ENCODE results near the gene NWD2.

Gene NWD2

DNA sequence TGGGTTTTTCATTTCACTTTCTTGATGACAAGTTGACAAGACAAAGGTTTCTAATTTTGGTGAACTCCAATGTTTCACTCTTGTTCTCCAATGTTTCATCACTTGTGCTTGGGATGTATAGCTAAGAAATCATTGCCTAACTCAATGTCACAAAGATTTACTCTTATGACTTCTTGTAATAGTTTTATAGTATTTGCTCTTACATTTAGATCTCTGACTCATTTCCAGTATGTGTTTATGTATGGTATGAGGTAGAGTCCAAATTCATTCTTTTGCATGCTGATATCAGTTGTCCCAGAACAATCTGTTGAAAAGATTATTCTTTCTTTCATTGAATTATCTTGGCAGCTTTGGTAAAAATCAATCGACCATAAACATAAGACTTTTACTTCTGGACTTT is 12.2 kb upstream of the NWD2 start:
- Histone ChIP-seq H3K27ac (ENCODE audit: low read length) (no peak overlapping the region), H2AFZ (ENCODE audit: low read length) (no peak overlapping the region), H3K4me1 (ENCODE audit: low read length) (no peaks in the 10 kb centered on the region), H3K36me3 (replicated peaks; ENCODE audit: insufficient read depth, low read length) (no peaks in the 10 kb centered on the region), H3K9ac (ENCODE audit: low read length) (no peak overlapping the region), H4K20me1 (ENCODE audit: insufficient read depth, low read length) (no peaks in the 10 kb centered on the region), H3K4me3 (ENCODE audit: low read length) (no peak overlapping the region), H3K4me2 (ENCODE audit: low read depth, low read length) (no peak overlapping the region), H3K9me3 (replicated peaks; ENCODE audit: insufficient read depth, low read length) (no peaks in the 10 kb centered on the region), H3F3A (ENCODE audit: insufficient read depth, low read length) (no peaks in the 10 kb centered on the region), H3K9me2 (replicated peaks; ENCODE audit: insufficient read depth, low read length) (no peaks in the 10 kb centered on the region), H3K27me3 (replicated peaks; ENCODE audit: insufficient read depth, low read length) (no peaks in the 10 kb centered on the region), H3K79me2 (ENCODE audit: low read length) (no peaks in the 10 kb centered on the region)
- DNase-seq, result no peak
- TF ChIP-seq EZH2phosphoT487 (IDR thresholded peaks at IDR 0.05; ENCODE audit: low read length), result no peak
- no peak for TF ChIP-seq EZH2 (optimal IDR thresholded peaks at IDR 0.05; ENCODE audit: low read depth, low read length)
- no peak for TF ChIP-seq CTCF (IDR thresholded peaks at IDR 0.05; ENCODE audit: low read length)

DNA sequence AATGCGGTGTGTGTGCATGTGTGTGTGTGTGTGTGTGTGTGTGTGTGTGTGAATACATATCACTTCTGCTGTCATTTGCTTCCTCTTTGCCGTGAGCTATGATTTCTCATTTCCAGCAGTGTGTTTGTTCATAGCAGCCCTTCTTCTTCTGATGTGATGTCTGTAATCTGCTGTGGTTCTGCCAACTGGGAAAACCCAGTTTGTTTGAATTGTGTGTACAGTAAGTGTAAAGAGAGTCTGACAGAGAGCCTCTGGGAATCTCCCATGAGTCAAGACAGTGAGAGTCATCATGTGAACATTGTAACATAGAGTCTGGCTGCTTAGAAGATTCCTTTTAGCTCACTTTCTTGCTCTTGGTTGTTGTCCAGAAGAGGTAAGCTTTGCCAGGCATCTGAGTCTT is 8.4 kb upstream of the NWD2 start:
- H3K4me3 ChIP-seq (ENCODE audit: low read length), result no peak overlapping the region
- no peaks in the 10 kb centered on the region for H3K4me1 ChIP-seq (ENCODE audit: low read length)
- H4K20me1 ChIP-seq (ENCODE audit: insufficient read depth, low read length), result no peaks in the 10 kb centered on the region
- H3K36me3 ChIP-seq (replicated peaks; ENCODE audit: insufficient read depth, low read length), result no peaks in the 10 kb centered on the region
- no peak overlapping the region for H3K4me2 ChIP-seq (ENCODE audit: low read depth, low read length)
- H3K79me2 ChIP-seq (ENCODE audit: low read length), result no peaks in the 10 kb centered on the region
- no peaks in the 10 kb centered on the region for H3F3A ChIP-seq (ENCODE audit: insufficient read depth, low read length)
- DNase-seq, result no peak
- H3K27me3 ChIP-seq (replicated peaks; ENCODE audit: insufficient read depth, low read length), result no peaks in the 10 kb centered on the region
- H3K27ac ChIP-seq (ENCODE audit: low read length), result no peak overlapping the region
- no peak overlapping the region for H3K9ac ChIP-seq (ENCODE audit: low read length)
- H2AFZ ChIP-seq (ENCODE audit: low read length), result no peak overlapping the region
- TF ChIP-seq EZH2 (optimal IDR thresholded peaks at IDR 0.05; ENCODE audit: low read depth, low read length) (no peak), CTCF (IDR thresholded peaks at IDR 0.05; ENCODE audit: low read length) (no peak), EZH2phosphoT487 (IDR thresholded peaks at IDR 0.05; ENCODE audit: low read length) (no peak)
- no peaks in the 10 kb centered on the region for H3K9me3 ChIP-seq (replicated peaks; ENCODE audit: insufficient read depth, low read length)
- no peaks in the 10 kb centered on the region for H3K9me2 ChIP-seq (replicated peaks; ENCODE audit: insufficient read depth, low read length)

- Histone ChIP-seq H2AFZ (ENCODE audit: low read length) (no peak overlapping the region), H3F3A (ENCODE audit: insufficient read depth, low read length) (no peaks in the 10 kb centered on the region), H3K4me2 (ENCODE audit: low read depth, low read length) (no peak overlapping the region), H3K9me3 (replicated peaks; ENCODE audit: insufficient read depth, low read length) (no peaks in the 10 kb centered on the region), H4K20me1 (ENCODE audit: insufficient read depth, low read length) (no peaks in the 10 kb centered on the region), H3K27ac (ENCODE audit: low read length) (no peak overlapping the region), H3K27me3 (replicated peaks; ENCODE audit: insufficient read depth, low read length) (no peaks in the 10 kb centered on the region), H3K79me2 (ENCODE audit: low read length) (no peaks in the 10 kb centered on the region), H3K4me1 (ENCODE audit: low read length) (no peaks in the 10 kb centered on the region), H3K9ac (ENCODE audit: low read length) (no peak overlapping the region), H3K4me3 (ENCODE audit: low read length) (no peak overlapping the region), H3K9me2 (replicated peaks; ENCODE audit: insufficient read depth, low read length) (no peaks in the 10 kb centered on the region), H3K36me3 (replicated peaks; ENCODE audit: insufficient read depth, low read length) (no peaks in the 10 kb centered on the region)
- DNase-seq, result no peak
- TF ChIP-seq CTCF (IDR thresholded peaks at IDR 0.05; ENCODE audit: low read length), result no peak
- no peak for TF ChIP-seq EZH2 (optimal IDR thresholded peaks at IDR 0.05; ENCODE audit: low read depth, low read length)
- no peak for TF ChIP-seq EZH2phosphoT487 (IDR thresholded peaks at IDR 0.05; ENCODE audit: low read length)
These were observed 2.9 kb upstream of the NWD2 start for GRCh38 chr4:37241647-37242046.
